SH-SY5Y (cell line): ENCODE measurements around the gene PCDHA7.

Source experiments
- GATA2 ChIP-seq: IDR thresholded peaks from 2 replicates; pipeline ENCODE4 v1.6.1; 2011; ENCODE audit warnings: mild to moderate bottlenecking, low read depth, low read length
- GATA3 ChIP-seq: IDR thresholded peaks from 2 replicates; pipeline ENCODE4 v1.6.1; 2011; ENCODE audit warnings: low read depth, mild to moderate bottlenecking, low read length, moderate library complexity

DNA sequence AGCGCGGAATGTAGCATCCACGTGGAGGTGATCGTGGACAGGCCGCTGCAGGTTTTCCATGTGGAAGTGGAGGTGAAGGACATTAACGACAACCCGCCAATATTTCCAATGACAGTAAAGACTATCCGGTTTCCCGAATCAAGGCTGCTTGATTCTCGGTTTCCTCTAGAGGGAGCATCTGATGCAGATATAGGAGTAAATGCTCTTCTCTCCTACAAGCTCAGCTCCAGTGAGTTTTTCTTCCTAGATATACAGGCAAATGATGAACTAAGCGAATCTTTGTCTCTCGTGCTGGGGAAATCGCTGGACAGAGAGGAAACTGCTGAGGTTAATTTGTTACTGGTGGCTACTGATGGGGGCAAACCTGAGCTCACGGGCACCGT is 38.8 kb upstream of the PCDHA7 start:
- no peak for TF ChIP-seq GATA2
- no peak for TF ChIP-seq GATA3
